Activated CD4-positive, alpha-beta T cell treated with anti-CD3 and anti-CD28 coated beads, Interleukin-2, amount 10 ng/mL, durations not matched to agents 24 days and 14 days (primary cell): ENCODE data around the gene CRIM1. TPM values are rescaled to one million over a fixed set of nuclear protein-coding genes. Genes with fewer than 3 reads are reported as not detected.

Experiments
- DNase-seq: peaks from one replicate; pipeline ENCODE4 v3.0.0; 2022
- H3K27ac Mint-ChIP-seq: one replicate; pipeline ENCODE4 v1.8.0; 2022; ENCODE audit warnings: mild to moderate bottlenecking, mixed read lengths
- H3K27me3 Mint-ChIP-seq: one replicate; pipeline ENCODE4 v1.8.0; 2022; ENCODE audit warnings: mixed read lengths
- H3K36me3 Mint-ChIP-seq: one replicate; pipeline ENCODE4 v1.8.0; 2022; ENCODE audit warnings: low read depth, mild to moderate bottlenecking, mixed read lengths
- H3K4me1 Mint-ChIP-seq: one replicate; pipeline ENCODE4 v1.8.0; 2021; ENCODE audit warnings: mixed read lengths
- H3K4me3 Mint-ChIP-seq: one replicate; pipeline ENCODE4 v1.8.0; 2022; ENCODE audit warnings: mild to moderate bottlenecking, moderate library complexity, mixed read lengths
- H3K9me3 Mint-ChIP-seq: one replicate; pipeline ENCODE4 v1.8.0; 2021; ENCODE audit warnings: mixed read lengths
- intact Hi-C: fragments of 100-400 bp; cut with micrococcal nuclease; formaldehyde crosslinking; loops from one replicate; pipeline ENCODE4 v1.15.1; 2023
- total RNA-seq: library from RNA; stranded (reverse); gene quantifications from 2 replicates; pipeline ENCODE4 v1.2.3, GENCODE V29; 2022

The CRIM1 gene
- total RNA-seq, 1 donor from 2014 or later: 19.0 TPM

DNA sequence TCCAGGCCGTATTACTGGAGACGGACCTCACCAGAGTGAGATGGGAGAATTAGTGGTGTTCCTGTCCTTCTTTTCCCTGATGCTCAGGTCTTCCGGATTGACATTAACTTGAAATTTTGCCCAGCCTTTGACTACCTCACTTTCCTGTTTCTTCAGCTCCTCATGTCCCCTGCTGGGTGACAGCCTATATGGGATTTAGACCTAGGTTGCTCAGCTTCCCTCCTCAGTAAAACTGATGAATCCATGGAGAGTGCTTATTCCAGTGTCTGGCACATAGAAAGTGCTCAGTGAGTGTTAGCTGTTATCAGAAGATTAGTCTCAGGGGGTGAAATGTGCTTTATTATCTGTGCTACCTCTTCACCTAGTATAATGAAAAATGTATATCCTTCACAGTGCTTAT is 30.0 kb downstream of the CRIM1 start:
- Mint-ChIP-seq H3K27ac (no peak overlapping the region), H3K4me1 (peaks cover 7% of the 10 kb centered on the region), H3K4me3 (no peak overlapping the region), H3K36me3 (no peaks in the 10 kb centered on the region), H3K9me3 (no peaks in the 10 kb centered on the region), H3K27me3 (peaks cover 22% of the 10 kb centered on the region)
- DNase-seq: no peak
- intact Hi-C loops: no loop called here

DNA sequence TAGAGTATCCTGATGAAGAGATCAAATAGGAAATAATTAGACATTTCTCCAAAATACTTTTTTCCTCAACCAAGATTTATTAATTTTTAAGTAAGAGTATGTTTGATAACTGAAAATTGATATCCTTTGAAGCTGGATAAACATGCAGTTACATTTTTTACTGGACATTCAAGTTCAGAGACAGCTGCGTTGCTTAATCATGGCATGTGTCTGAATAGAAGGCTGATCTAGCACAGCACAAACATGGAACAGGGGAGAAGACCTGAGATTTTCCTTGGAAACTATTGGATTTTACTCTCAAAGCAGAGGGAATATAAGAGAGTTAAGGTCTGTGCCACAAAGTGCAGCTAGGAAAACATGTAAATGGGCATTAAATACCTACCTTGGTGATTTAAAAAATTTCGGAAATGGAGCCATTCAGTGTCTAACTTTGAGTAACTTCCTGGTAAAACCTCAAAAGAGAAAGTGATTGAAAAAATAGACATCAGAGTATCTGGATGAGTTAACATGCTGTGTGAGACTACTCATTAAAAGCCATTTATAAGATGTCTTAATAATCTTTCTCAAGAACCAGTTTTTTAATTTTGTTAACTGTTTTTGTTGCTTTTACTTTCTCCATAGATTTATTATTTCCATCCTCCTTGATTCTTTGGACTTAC is 31.8 kb downstream of the CRIM1 start:
- Mint-ChIP-seq H3K27ac (no peak overlapping the region), H3K27me3 (peaks cover 22% of the 10 kb centered on the region), H3K4me1 (peaks cover 7% of the 10 kb centered on the region), H3K36me3 (no peaks in the 10 kb centered on the region), H3K9me3 (no peaks in the 10 kb centered on the region), H3K4me3 (no peak overlapping the region)
- DNase-seq: no peak
- intact Hi-C loops: no loop called here

DNA sequence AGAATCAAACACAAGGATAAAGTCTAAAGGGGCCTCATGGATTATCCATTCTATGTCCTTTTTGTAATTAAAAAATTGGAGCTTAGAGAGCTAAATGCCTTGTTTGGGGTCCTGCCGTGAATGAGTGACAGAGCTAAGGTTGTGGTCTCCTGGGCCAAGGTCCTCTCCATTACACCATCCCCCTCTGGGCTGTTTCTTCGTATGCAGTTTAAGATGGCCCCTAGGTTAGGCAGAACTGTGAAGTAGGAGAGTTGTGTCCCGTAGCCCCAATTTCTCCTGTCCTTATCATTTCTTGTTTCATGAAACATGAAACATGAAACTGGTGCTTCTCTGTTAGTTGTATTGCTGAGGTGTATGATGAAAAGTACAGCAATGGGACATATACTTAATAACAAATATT is 32.9 kb downstream of the CRIM1 start:
- Mint-ChIP-seq H3K36me3 (no peaks in the 10 kb centered on the region), H3K9me3 (no peaks in the 10 kb centered on the region), H3K27me3 (peaks cover 24% of the 10 kb centered on the region), H3K4me3 (no peak overlapping the region), H3K4me1 (peaks cover 7% of the 10 kb centered on the region), H3K27ac (no peak overlapping the region)
- intact Hi-C loops: no loop called here
- DNase-seq: no peak

DNA sequence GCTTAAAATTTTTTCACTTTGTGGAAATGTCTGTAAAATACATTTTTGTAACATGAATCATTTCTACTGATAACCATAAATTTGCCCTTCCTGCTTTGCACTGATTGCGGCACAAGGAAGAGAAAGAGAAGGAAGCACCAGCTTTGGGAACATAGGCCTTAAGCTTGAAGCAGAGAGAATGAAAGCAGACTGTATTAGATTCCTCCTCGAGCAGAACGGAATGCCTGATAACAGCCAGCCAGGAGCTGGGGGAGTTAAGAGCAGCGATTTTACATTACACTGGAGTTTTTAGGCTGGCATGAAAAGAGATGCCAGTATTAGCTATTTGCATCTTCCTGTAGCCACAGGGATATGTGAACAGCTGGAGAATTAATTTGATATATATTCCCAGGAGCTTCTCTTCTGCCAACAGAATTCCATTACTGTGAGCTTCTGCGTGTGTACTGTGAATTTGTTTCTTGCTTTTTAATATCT is 33.5 kb downstream of the CRIM1 start:
- peaks cover 7% of the 10 kb centered on the region for H3K4me1 Mint-ChIP-seq
- no peaks in the 10 kb centered on the region for H3K9me3 Mint-ChIP-seq
- peaks cover 23% of the 10 kb centered on the region for H3K27me3 Mint-ChIP-seq

DNA sequence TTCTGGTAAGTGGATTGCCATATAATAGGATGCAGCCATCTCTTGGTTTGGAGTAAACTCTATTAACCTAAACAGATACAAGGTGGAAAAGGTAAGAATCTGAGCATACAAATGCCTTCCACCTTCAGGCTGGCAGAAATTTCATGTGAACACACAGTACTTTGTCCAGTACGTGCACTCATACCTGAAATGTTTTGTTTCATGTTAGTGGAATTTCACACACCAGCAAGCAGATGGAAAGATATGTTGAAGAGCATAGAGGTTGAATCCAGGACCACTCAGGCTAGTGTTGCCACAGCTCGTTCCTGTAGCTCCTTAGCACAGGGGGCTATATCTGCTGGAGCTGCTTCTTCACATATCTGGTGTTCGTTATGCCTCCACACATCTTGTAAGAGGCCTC is 34.0 kb downstream of the CRIM1 start:
- Mint-ChIP-seq H3K36me3 (no peaks in the 10 kb centered on the region), H3K4me3 (no peak overlapping the region), H3K9me3 (no peaks in the 10 kb centered on the region), H3K4me1 (peaks cover 7% of the 10 kb centered on the region), H3K27me3 (peaks cover 23% of the 10 kb centered on the region), H3K27ac (no peak overlapping the region)
- intact Hi-C loops: no loop called here
- DNase-seq: no peak

More for the DNA sequence above, 33.5 kb downstream of the CRIM1 start:
- intact Hi-C loops: no loop called here
- no peak for DNase-seq
- Mint-ChIP-seq H3K27ac (no peak overlapping the region), H3K36me3 (no peaks in the 10 kb centered on the region), H3K4me3 (no peak overlapping the region)

DNA sequence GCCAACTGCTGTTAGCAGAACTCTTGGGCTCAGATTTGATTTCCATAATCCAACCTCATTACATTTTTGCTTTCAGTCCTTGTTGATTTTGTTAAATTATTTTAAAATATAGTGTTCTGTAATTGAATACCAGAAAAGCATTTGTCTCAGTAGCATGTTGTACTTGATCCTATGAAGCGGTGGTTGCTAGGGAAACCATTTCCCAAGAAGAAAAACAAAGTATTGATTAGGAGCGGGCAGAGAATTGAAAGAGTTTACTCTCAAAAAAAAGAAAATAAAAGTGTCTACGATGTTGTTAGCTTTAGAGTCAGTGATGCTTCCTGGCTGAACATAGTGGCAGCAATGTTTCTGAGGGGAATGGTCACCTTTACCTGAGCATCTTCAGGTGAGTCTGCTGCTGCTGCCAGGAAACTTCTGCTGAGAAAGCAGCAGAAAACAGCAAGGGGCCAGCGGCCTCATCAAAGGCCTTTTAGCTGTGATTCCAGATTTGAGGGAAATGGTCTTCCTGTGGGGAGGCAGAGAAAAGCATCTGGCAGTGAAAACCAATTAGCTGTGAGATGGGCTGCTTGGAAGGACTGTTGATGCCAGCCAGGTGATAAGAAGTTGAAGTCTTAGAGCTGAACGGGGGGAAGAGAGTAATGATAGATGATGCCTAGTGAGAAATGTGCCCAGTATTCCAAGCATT is 37.1 kb downstream of the CRIM1 start:
- Mint-ChIP-seq H3K36me3 (no peaks in the 10 kb centered on the region), H3K27ac (no peak overlapping the region)
- intact Hi-C loops: no loop called here

DNA sequence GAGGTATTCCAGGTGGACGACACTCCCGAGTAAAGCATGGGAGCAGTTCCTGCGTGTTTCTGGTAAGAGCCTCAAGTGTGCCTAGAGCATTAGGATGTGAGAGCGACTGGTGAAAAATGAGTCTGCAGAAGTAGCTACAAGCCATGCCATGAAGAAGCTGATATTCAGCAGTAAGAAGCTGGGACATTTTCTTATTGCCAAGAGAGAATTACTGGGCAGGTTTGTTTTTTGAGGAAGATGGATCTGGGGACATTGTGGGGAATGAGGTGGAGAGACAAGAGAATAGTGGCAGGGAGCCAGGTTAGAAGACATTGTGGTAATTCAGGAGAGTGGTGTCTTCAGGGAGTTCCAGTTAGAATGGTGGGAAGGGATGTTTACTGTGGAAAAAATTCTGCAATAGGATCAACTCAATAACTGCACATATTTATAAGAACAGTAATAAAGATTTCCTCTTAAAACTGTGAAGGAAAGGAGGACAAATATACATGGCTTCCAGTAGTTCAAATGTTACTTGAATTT is 38.2 kb downstream of the CRIM1 start:
- intact Hi-C loops: no loop called here
- no peaks in the 10 kb centered on the region for H3K36me3 Mint-ChIP-seq
- no peak for DNase-seq
- H3K27ac Mint-ChIP-seq: no peak overlapping the region
- H3K4me1 Mint-ChIP-seq: no peaks in the 10 kb centered on the region
- no peaks in the 10 kb centered on the region for H3K9me3 Mint-ChIP-seq
- no peak overlapping the region for H3K4me3 Mint-ChIP-seq
- H3K27me3 Mint-ChIP-seq: peaks cover 12% of the 10 kb centered on the region

More for the DNA sequence above, 37.1 kb downstream of the CRIM1 start:
- DNase-seq: no peak
- Mint-ChIP-seq H3K4me1 (peaks cover 2% of the 10 kb centered on the region), H3K27me3 (peaks cover 12% of the 10 kb centered on the region), H3K4me3 (no peak overlapping the region), H3K9me3 (no peaks in the 10 kb centered on the region)

DNA sequence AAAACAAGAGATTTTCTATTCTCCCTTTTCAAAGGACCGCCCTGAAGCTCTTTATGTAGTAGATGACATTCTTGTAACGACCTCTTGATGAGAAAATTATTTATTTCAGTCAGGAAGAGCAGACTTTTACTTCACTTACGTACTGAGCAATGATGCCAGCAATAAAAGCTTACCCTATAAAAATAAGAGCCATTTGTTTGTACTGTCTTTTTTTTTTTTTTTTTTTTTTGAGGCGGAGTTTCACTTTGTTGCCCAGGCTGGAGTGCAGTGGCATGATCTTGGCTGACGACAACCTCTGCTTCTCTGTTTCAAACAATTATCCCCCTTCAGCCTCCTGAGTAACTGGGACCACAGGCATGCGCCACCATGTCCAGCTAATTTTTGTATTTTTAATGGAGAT is 39.2 kb downstream of the CRIM1 start:
- Mint-ChIP-seq H3K36me3 (no peaks in the 10 kb centered on the region), H3K9me3 (no peaks in the 10 kb centered on the region), H3K27me3 (peaks cover 9% of the 10 kb centered on the region), H3K4me1 (no peaks in the 10 kb centered on the region), H3K4me3 (no peak overlapping the region), H3K27ac (no peak overlapping the region)
- DNase-seq: no peak
- intact Hi-C loops: no loop called here

DNA sequence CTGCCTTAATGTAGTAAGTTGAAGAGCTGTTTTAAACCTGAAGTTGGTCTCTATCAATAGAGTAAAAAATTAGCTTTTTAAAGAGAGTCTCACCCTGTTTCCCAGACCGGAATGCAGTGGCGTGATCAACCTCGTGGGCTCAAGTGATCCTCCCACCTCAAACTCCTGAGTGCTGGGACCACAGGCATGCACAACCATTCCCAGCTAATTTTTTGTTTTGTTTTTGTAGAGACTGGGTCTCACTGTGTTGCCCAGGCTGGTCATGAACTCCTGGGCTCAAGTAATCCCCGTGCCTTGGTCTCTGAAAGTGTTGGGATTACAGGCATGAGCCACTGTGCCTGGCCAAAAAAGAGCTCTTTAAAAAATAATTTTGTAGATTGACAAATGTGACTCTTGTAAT is 40.3 kb downstream of the CRIM1 start:
- no peaks in the 10 kb centered on the region for H3K9me3 Mint-ChIP-seq
- H3K36me3 Mint-ChIP-seq: no peaks in the 10 kb centered on the region
- no peak for DNase-seq
- peaks cover 9% of the 10 kb centered on the region for H3K27me3 Mint-ChIP-seq
- H3K27ac Mint-ChIP-seq: no peak overlapping the region
- intact Hi-C loops: no loop called here
- no peak overlapping the region for H3K4me3 Mint-ChIP-seq
- H3K4me1 Mint-ChIP-seq: no peaks in the 10 kb centered on the region

DNA sequence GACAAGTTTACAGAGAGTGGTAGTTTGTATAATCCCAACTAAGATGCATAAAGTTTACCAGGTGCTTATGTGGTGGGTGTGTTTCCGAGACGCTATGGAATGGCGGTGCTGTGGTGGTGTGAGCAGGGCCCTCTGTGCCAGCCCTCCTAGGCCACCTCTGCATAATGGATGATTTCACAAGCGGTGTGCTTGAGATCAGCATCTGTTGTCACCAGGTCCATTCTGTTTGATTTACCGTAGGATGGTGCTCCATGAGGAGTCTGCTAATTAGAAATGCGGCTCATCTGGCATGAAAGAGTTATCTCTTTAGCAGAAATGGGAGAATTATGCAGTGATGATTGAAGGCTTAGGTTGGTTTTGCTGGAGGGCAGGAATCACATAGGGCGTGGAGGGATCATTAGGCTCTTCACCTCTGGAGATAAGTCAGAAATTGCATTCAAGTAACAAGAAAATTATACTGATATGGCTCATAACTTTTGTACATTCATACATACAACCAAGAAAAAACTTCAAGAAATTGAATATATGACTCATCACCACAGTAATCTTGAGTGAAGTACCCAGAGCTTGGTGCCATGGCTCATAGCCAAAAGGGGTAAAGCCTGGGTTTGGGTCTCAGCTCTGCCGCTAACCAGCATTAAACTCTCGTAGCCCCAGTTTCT is 41.4 kb downstream of the CRIM1 start:
- H3K27ac Mint-ChIP-seq: no peak overlapping the region
- no peak for DNase-seq
- no peaks in the 10 kb centered on the region for H3K9me3 Mint-ChIP-seq
- H3K4me1 Mint-ChIP-seq: no peaks in the 10 kb centered on the region
- intact Hi-C loops: no loop called here
- H3K36me3 Mint-ChIP-seq: no peaks in the 10 kb centered on the region
- H3K27me3 Mint-ChIP-seq: peaks cover 9% of the 10 kb centered on the region
- no peak overlapping the region for H3K4me3 Mint-ChIP-seq

DNA sequence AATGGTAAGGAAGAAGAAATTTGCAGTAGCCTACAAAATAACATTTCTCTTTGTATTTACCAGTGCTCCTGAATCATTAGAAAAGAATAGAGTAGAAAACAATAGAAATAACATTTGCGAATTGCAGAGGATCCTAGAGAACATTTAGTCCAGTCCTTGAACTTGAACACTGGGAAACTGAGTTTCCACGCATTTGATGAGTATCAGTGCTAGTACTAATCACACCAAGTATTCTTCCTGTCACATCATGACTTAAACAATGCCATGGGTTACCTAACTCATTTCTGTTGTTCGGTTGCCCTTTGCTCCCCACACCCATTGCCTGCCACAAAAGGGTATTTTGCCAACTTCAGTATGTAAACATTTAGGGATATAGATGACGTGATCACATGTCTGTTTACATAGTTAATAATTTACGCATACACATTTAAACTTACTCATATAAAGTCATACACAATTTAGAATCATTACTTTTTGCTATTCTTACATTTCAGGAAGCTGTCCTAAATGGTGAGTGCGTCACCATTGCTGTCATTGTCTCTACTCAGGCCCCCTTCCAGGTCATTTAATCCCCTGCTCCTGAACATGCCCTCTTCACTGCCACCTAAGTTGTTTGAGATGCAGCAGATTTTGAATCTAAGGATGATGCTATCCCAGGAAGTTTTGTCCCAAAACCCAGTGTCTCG is 42.3 kb downstream of the CRIM1 start:
- H3K4me1 Mint-ChIP-seq: no peaks in the 10 kb centered on the region
- no peaks in the 10 kb centered on the region for H3K9me3 Mint-ChIP-seq

DNA sequence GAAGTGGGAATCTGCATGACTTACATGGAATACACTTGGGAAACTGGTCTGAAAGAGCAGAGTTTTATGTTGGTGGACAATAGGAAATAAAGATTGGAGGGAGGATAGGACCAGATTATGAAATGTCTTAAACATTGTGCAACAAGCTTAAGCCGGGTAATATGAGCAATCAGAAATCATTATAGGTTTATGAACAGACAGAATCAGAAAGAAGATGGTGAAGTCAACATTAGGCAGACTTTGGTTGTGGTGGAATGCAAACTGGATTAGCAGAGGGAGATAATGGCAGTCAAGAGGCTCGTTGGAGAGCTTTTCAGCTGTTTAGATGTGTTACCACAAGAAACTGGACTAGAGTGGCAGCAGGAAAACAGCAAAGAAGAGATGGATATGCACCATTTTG is 43.5 kb downstream of the CRIM1 start:
- Mint-ChIP-seq H3K27ac (no peak overlapping the region), H3K36me3 (no peaks in the 10 kb centered on the region), H3K4me3 (no peak overlapping the region), H3K27me3 (peaks cover 2% of the 10 kb centered on the region), H3K4me1 (no peaks in the 10 kb centered on the region), H3K9me3 (no peaks in the 10 kb centered on the region)
- intact Hi-C loops: no loop called here
- no peak for DNase-seq

More for the DNA sequence above, 42.3 kb downstream of the CRIM1 start:
- Mint-ChIP-seq H3K27ac (no peak overlapping the region), H3K36me3 (no peaks in the 10 kb centered on the region), H3K27me3 (peaks cover 9% of the 10 kb centered on the region), H3K4me3 (no peak overlapping the region)
- intact Hi-C loops: no loop called here
- no peak for DNase-seq

DNA sequence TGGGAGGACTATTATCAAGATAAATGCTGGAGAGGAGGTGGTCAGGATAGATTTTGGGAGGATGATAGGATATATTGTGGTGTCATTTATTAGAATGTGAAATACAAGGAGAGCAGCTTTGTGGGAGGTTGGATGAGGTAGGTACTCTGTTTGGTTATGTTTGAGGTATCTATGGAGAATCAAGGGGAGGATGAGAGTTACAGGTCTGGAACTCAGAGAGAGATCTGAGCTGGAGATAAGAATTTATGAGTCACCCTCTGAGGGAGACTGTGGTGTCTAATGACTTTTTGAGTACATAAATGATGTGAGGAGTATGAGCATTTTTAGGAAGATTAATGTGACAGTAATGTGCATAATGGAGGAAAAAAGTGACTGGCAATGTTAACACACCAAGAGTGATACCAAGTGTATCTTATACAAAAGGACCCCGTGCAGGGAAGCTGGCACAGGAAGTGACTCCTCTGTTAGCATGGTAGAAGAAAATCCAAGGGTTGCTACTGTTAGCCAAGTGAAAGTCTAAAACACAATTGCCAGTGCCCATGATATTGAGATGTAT is 48.2 kb downstream of the CRIM1 start:
- Mint-ChIP-seq H3K4me3 (no peak overlapping the region), H3K4me1 (peaks cover 2% of the 10 kb centered on the region), H3K36me3 (no peaks in the 10 kb centered on the region), H3K27ac (no peak overlapping the region), H3K27me3 (no peaks in the 10 kb centered on the region), H3K9me3 (no peaks in the 10 kb centered on the region)
- intact Hi-C loops: loop anchor here (1.0 kb wide), 1 partner anchor 48 kb away; the partner anchor contains the start of gene CRIM1
- DNase-seq: peak; percentile 61
